GDM1 (cell line): ENCODE results near the gene RELN.
"Not testable (repeated sequence)": the region's sequence is repeated elsewhere in the genome, so short reads cannot be mapped to it uniquely, and the experiment has no call there.

Experiments
- DNase-seq: peaks from one replicate; lab custom pipeline; 2025; lab: John Stamatoyannopoulos, UW

The RELN gene

GRCh38 chr7:103787041-103787440, 202.4 kb downstream of the RELN start:
- not testable (repeated sequence) for DNase-seq

GRCh38 chr7:103784646-103785286, 204.7 kb downstream of the RELN start:
- DNase-seq: no peak

- no peak for DNase-seq
Observed at GRCh38 chr7:103781409-103781808, 208.0 kb downstream of the RELN start.

GRCh38 chr7:103780561-103780960, 208.9 kb downstream of the RELN start:
- DNase-seq: not testable (repeated sequence)

GRCh38 chr7:103777440-103777839, 212.0 kb downstream of the RELN start:
- no peak for DNase-seq

GRCh38 chr7:103773726-103774125, 215.7 kb downstream of the RELN start:
- no peak for DNase-seq

GRCh38 chr7:103772171-103772773, 217.2 kb downstream of the RELN start:
- no peak for DNase-seq

GRCh38 chr7:103771294-103771693, 218.2 kb downstream of the RELN start:
- DNase-seq: no peak

- DNase-seq: no peak
Observed at GRCh38 chr7:103766660-103767059, 222.8 kb downstream of the RELN start.

- DNase-seq: no peak
Observed at GRCh38 chr7:103765901-103766300, 223.6 kb downstream of the RELN start.

- no peak for DNase-seq
Observed at GRCh38 chr7:103764901-103765300, 224.6 kb downstream of the RELN start.

GRCh38 chr7:103762877-103763276, 226.6 kb downstream of the RELN start:
- DNase-seq: no peak

- DNase-seq: no peak
Observed at GRCh38 chr7:103762065-103762760, 227.2 kb downstream of the RELN start.

- no peak for DNase-seq
Observed at GRCh38 chr7:103752995-103753394, 236.5 kb downstream of the RELN start.

- no peak for DNase-seq
Observed at GRCh38 chr7:103751311-103751880, 238.1 kb downstream of the RELN start.

GRCh38 chr7:103748680-103749079, 240.8 kb downstream of the RELN start:
- no peak for DNase-seq

GRCh38 chr7:103735377-103735776, 254.1 kb downstream of the RELN start:
- DNase-seq: no peak

GRCh38 chr7:103731169-103731568, 258.3 kb downstream of the RELN start:
- DNase-seq: no peak

- DNase-seq: no peak
Observed at GRCh38 chr7:103729026-103729425, 260.4 kb downstream of the RELN start.

- no peak for DNase-seq
Observed at GRCh38 chr7:103727982-103728610, 261.4 kb downstream of the RELN start.

GRCh38 chr7:103719070-103719469, 270.4 kb downstream of the RELN start:
- DNase-seq: no peak

GRCh38 chr7:103718482-103719061, 270.9 kb downstream of the RELN start:
- no peak for DNase-seq
